Activated CD8-positive, alpha-beta memory T cell treated with anti-CD3 and anti-CD28 coated beads for 1 hour (primary cell): ENCODE data around the gene CSK.

ENCODE experiments used
- DNase-seq, 2 donors: peaks; one replicate each; pipeline ENCODE4 v3.0.0-alpha.2; 2020; ENCODE audit warnings: low read depth in 1 of 2; ENCODE audit errors: extremely low read depth in 1 of 2

Gene CSK

DNA sequence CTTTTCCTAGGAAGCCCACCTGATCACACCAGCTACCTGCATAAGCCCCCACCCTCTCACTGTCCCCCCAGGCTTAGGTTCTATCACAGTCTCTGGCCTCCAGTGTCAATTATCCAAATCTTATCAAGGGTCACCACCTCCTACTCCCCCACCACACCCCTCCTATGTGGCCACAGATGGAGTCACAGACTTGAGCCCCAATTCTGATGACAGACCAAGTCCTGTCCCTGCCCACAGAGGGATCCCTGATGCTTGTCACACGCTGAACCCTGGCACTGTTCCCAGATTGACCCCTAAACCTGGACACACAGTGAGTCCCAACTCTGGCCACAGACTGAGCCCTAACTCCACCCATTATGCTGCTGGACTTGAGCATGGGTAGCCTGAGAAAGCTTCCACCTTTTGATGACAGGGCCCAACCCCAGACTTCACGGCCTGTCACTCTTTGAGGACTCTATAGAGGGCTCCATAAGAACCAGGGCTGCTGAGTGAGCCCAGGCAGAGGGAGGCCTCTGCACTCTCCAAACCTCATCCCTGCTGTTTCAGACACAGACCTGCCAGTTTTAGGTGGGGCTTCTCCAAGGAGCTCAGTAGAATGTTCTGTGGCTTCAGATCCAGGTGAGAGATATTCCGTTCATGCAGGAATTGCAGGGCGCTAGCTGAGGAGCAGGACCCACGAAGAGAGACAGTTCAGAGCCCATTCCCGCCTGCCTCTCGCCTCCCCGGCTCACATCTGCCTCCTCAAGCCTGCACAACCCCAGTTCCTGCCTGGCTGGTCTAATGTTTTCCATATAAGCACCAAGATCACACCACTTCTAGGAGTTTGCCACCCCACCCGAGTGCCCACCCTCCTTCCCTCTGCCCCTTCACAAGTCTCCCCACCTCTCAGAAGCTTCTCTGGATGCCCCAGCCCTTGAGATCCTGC is 59.2 kb downstream of the CSK start:
- no peak for DNase-seq

DNA sequence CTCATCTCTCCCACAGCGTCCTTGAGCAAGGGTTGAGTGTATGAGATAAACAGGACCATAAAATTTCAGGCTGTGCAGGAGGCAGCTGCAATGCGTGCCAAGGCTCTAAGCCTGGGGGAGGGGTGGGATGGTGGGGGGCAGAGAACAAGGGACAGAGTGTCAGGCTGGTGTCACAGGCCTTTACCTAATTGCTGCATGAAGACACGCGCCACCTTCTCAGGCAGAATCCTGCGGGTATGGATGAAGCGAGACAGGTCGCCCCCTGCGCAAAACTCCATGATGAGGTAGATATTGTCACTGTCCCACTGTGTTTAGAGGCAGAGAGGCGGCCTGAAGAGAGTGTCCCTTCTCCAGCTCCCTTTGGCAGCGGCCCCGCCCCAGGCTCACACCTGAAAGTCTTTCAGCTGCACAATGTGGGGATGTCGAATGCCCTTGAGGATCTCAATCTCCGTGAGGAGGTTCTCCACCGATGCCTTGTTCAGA is 60.1 kb downstream of the CSK start:
- DNase-seq: no peak

DNA sequence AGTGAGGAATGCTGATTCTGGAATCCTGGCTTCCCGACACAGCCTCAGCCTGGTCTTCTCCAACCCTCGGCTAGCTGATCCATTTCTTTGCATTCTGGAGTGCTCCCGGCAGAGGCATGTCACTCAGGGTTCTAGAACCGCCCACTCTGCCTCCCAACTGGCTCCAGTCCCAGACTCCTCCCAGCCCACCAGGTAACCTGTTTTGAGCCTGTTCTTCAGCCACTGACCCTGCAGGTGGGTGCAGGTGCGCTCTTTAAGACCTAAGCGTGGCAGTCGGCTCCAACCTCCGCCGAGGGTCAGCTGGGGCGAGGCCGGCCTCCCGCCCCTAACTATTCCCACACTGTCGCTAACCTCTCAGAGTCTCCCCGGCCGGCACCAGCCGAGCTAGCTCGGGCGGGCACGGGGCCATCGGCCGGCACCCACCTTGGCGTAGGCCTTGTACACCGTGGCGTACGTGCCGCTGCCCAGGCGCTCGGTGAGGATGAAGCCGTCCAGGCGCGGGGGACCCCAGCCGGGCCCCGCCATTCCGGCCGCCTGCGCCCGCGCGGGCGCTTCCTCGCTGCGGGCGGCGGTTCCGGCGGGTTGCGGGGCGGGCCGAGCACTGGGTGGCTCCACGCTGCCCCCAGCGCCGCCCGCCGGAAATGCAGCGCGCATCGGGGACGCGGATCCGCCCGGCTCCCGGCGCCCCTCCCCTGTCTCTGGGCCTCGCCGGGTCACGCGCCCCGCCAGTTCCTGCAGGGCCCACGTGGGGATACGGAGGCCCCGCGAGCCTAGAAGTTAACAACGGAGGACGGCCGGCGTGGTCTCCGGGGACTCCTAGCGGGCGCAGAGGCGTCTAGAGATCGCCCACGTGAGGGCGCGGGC is 60.9 kb downstream of the CSK start, which contains the start of gene ULK3:
Gene ULK3 (minus strand): TSS at position 576 of the 864 bp plus-strand sequence. CDS start 51 bp downstream, at position 525.
- DNase-seq: peak; percentile 68 to 88

DNA sequence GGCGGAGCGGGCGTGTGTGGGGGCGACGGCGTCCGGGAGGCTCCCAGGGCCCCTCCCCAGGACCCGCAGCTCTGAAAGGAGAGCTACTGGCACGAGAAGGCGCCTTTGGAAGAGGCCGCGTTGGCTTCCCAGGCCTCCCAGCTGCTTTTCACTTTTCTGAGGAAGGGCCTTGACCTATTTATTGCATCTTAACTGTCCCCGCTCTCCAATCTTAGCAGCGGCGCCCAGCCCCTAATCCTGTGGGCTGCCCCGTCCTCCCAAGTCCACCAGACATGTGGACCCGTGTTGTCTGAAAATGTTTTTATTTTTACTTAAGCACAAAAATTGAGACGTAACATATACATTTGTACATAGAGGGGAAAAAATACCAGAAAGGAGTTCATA is 61.6 kb downstream of the CSK start:
- no peak for DNase-seq

DNA sequence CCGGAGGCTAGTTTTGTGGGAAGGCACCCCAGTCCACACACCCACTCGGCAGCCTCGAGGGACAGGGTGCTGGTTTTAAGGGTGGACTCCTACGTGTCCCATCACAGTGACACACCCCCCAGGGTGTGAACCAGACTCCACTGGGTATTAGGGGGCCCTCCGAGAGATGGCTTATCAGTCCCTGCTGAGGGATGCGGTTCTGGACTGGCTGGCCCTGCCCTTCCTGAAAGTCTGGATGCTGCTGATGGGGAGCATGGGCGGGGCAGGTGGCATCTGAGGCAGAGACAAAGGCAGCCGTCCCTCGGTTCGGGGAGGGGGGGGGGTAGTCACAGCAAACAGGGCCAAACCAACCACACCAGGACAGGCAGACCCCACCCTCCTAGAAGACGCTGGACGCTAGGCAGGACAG is 62.0 kb downstream of the CSK start:
- DNase-seq: no peak

DNA sequence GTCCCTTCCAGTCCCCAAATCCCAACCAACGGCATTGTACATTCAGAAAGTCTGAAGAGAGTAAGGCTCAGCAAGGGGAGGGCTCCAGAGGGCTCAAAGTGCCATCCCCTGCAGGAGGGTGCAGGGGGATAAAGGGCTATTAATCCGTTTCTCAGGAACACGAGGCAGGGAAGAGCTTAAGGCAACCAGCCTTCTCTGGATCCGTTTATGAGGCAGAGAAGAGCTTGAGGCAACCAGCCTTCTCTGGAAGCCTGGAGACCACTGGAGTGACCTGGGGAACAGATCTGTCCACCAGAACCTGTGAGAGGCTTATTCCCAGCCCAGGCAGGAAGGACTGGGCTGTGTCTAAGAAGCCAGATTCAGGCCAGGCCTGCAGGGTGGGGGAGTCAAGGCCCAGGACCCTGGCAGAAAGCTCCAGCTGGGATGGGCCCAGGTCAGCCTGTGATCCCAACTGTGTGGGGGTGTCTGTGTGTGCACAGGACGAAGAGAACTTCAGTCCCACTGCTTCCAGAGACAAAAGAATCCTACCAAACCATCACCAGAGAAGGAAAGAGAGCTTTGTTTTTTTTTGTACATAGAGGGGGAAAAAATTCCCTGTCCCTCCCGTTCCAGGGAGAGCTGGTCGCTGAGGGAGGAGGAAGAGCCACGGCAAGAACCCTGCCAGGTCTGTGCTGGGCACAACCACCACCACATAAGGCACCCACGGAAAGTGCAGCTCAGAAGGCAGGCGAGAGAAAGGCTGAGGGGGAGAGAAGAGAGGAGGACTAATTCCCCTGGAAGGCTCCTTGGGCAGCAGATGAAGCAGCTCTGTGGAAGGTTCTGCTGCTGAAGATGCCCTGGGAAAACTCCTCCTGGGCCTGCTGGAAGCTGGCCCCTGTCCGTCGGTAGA is 62.7 kb downstream of the CSK start:
- DNase-seq: no peak

DNA sequence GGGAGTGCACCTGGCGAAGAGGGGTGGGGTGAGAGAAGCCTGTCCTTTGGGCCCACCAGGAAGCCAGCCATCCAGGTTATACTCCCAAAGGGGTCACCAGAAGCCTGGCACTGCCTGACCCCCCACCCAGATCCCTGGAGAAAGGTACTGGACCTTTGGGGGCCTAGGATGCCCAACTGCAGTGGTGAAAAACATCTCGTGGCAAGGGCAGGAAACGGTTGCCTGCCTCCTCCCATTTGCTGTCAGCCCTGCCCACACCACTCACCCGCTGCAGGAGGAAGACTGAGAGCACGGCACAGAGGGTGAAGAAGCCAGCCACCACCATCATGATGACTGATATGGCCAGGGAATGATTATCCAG is 63.3 kb downstream of the CSK start:
- DNase-seq: peak in 1 of 2 donors; percentile 29

DNA sequence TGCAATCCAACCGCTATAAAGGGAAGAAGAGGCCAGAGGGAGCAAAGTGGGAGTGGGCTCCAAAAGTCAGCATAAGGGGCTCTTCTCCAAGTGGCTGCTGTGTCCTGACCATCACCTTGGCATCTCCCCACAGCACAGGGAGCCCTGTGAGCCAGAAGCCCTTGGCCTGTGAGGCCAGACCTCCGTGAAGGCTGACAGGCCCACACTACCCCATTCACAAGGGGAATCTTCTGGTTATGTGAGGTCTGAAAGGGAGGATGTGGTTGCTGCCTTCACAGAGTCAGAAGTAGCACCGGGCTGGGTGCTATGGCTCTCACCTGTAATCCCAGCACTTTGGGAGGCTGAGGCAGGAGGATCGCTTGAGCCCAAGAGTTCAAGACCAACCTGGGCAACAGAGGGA is 63.7 kb downstream of the CSK start:
- no peak for DNase-seq

DNA sequence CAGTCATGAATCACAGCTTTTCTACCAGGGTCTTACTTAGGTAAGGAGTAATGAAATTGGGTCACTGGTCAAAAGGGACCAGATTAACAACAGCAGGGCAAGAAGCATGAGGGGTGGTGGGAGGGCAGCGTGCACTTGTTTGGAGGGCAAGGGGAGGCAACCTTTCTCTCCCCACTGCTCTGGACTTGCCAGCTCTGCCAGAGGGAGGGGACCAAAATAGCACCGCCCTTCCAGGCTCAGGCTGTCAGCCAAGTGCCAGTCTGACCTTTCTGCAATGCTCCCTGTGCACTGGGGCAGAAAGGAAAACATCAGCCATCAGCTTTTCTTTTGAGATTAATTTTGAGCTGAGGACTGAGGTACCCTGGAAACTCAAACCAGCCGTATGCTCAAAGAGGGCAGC is 65.6 kb downstream of the CSK start:
- no peak for DNase-seq

DNA sequence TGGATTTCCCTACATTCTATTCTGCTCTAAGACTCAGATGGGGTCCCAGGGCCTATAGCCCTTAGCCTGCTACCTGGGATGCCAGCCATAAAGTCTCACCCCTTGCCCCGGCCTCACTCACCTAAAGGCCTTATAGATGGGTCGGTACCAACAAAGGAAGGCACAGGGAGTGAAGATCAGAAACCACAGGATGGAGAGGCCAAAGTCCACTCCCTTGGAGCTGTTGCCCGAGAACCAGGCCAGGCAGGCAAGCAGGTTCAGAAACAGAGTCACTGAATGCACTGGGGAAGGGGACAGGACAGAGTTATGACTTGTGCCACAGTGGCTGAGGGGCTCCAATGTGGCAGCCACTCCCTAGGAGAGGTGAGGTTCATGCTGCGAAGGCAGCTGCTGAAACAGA is 68.5 kb downstream of the CSK start:
- no peak for DNase-seq

DNA sequence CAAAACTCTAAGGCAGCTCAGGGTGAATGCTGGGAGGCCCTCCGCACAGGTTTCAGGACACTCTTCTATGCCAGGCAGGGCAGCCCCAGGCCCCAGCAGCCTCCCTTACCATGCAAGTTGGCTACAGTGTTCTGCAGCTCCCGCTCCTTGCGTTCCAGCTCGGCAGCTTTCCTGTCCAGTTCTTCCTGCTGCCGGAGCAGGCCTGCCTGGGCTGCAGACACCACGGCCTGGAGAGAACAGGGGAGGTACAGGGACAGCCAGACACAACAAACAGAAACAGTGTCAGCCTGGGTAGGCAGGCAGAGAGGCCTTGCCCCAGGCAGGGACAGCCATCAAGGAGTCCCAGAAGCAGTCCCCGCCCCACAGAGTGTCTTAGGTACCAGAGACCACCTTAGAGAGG is 70.1 kb downstream of the CSK start:
- no peak for DNase-seq
